Ureter (tissue), 1 donor: ENCODE data around the gene CELF1. TPM values are rescaled to one million over a fixed set of nuclear protein-coding genes. Genes with fewer than 3 reads are reported as not detected.
A peak's percentile ranks its signal among the peaks of the same experiment; 100 is the strongest.
"Not testable (repeated sequence)": the region's sequence is repeated elsewhere in the genome, so short reads cannot be mapped to it uniquely, and the experiment has no call there.

Experiments
- DNase-seq: peaks from one replicate; pipeline ENCODE4 v3.0.0-alpha.2; 2020; ENCODE audit warnings: low spot score
- total RNA-seq: library from RNA; stranded (reverse); gene quantifications from one replicate; pipeline ENCODE4 v1.2.4, GENCODE V29; 2023
- donor health status: DM: yes; HTN: yes; CAD: no.

CELF1 gene
- total RNA-seq, 1 donor from 2014 or later, result 149 TPM

- no peak for DNase-seq
These were observed 14.0 kb downstream of the CELF1 start for GRCh38 chr11:47538741-47539565.

GRCh38 chr11:47536915-47537314 lies 16.0 kb downstream of the CELF1 start:
- no peak for DNase-seq

GRCh38 chr11:47534704-47535251 lies 18.2 kb downstream of the CELF1 start:
- DNase-seq, result no peak

- no peak for DNase-seq
These were observed 19.2 kb downstream of the CELF1 start for GRCh38 chr11:47533690-47534151.

- no peak for DNase-seq
These were observed 20.2 kb downstream of the CELF1 start for GRCh38 chr11:47532597-47533213.

GRCh38 chr11:47531666-47532065 lies 21.3 kb downstream of the CELF1 start:
- DNase-seq, result no peak

GRCh38 chr11:47530721-47531120 lies 22.2 kb downstream of the CELF1 start:
- DNase-seq, result not testable (repeated sequence)

- DNase-seq, result no peak
These were observed 23.0 kb downstream of the CELF1 start for GRCh38 chr11:47529951-47530350.

GRCh38 chr11:47527186-47527585 lies 25.7 kb downstream of the CELF1 start:
- no peak for DNase-seq

GRCh38 chr11:47526032-47526431 lies 26.9 kb downstream of the CELF1 start:
- not testable (repeated sequence) for DNase-seq

- DNase-seq, result peak; percentile 48
These were observed 28.5 kb downstream of the CELF1 start for GRCh38 chr11:47524291-47524874.

GRCh38 chr11:47523490-47524225 lies 29.3 kb downstream of the CELF1 start:
- no peak for DNase-seq

- DNase-seq, result no peak
These were observed 34.5 kb downstream of the CELF1 start for GRCh38 chr11:47518212-47518964.

- DNase-seq, result no peak
These were observed 35.7 kb downstream of the CELF1 start for GRCh38 chr11:47516984-47517853.

GRCh38 chr11:47516155-47516554 lies 36.8 kb downstream of the CELF1 start:
- DNase-seq, result no peak

- no peak for DNase-seq
These were observed 37.9 kb downstream of the CELF1 start for GRCh38 chr11:47514825-47515647.

GRCh38 chr11:47512701-47513100 lies 40.2 kb downstream of the CELF1 start:
- DNase-seq, result no peak

- DNase-seq, result no peak
These were observed 41.0 kb downstream of the CELF1 start for GRCh38 chr11:47511917-47512316.

GRCh38 chr11:47510209-47510608 lies 42.7 kb downstream of the CELF1 start:
- DNase-seq, result no peak
